Right lung (tissue), 5 donors: ENCODE data around the gene NR3C1. TPM values are rescaled to one million over a fixed set of nuclear protein-coding genes. Genes with fewer than 3 reads are reported as not detected.
"Not testable (repeated sequence)": the region's sequence is repeated elsewhere in the genome, so short reads cannot be mapped to it uniquely, and the experiment has no call there.

Experiments used
- DNase-seq, 2 donors: peaks; one replicate each; pipeline ENCODE4 v3.0.0-alpha.2; 2013
- polyA plus RNA-seq, 5 donors: library from polyadenylated mRNA; unstranded; fragments of 120-200 nt; gene quantifications; one replicate each; pipeline versions ENCODE4 v1.2.1 to v1.2.3, GENCODE V29; 2013; ENCODE audit warnings: inconsistent platforms in 1 of 5, low replicate concordance in 1 of 5; ENCODE audit not compliant: insufficient read length in 5 of 5, insufficient read depth in 1 of 5

NR3C1 gene
- polyA plus RNA-seq, 5 donors, result 47.8 to 73.9 (median 62.5) TPM

DNA sequence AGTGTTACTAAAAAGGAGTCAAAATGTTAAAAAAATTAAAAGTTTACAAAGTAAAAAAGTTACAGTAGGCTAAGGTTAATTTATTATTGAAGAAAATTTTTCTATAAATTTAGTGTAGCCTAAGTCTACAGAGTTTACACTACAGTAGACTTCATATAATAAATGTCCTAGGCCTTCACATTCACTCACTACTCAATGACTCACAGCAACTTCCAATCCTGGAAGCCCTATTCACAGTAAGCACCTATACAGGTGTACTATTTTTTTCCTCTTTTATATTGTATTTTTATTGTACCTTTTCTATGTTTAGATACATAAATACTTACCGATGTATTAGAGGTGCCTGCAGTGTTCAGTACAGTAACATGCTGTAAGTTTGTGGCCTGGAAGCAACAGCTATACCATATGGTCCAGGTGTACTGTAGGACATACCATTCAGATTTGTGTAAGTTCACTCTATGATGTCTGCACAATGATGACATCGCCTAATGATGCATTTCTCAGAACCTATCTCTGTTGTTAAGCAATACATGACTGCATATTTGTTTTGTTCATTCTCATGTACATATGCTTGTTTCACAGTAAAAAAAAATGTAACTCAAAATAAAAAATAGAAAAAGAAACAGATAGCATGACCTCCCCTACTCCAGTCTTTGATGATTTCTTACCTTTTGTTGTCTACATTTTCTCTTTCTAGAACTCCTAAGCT lies 64.7 kb downstream of the NR3C1 start:
- DNase-seq, result no peak

DNA sequence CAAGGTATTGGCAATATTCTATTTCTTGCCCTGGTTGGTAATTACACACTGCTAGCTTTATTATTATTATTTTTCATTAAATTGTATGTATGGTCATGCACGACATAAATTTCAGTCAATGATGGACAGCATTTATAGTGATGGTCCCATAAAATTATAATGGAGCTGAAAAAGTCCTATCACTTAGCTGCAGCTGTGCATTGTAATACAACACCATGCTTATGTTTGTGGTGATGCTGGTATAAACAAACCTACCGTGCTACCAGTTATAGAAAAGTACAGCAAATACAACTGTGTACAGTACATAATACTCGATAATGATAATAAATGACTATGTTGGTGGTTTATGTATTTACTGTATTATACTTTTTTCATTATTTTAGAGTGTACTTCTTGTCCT lies 65.5 kb downstream of the NR3C1 start:
- DNase-seq, result no peak

DNA sequence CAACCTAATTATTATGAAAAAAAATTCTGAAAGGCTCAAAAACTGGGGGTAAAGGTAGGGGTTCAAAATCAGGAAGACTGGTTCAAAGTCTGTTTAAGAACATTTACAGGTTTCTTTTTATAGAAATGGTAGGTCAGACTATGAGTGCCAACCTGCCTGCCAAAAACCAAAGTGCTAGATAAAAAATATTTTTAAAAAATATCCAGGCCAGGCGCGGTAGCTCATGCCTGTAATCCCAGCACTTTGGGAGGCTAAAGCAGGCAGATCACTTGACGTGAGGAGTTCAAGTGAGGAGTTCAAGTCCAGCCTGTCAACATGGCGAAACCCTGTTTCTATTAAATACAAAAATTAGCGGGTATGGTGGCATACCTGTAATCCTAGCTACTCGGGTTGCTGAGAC lies 67.0 kb downstream of the NR3C1 start:
- no peak for DNase-seq

DNA sequence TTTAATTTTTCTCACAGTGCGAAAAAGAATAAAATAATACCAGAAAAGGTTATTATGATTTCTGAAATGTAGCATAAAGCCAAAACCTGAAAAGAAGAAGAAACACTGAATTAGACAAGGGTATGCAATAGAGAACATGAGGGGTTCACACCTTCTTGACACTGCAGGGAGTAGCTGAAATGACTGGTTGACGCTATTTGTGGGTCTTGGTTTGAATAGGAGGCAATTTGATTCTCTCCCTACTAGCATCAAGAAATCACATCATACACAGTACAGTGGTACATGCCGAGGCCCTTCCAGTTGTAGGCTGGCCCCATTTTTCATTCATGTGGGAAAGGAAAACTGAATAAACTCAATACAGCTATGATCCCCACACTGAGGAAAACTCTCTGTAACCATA lies 68.6 kb downstream of the NR3C1 start:
- no peak for DNase-seq

DNA sequence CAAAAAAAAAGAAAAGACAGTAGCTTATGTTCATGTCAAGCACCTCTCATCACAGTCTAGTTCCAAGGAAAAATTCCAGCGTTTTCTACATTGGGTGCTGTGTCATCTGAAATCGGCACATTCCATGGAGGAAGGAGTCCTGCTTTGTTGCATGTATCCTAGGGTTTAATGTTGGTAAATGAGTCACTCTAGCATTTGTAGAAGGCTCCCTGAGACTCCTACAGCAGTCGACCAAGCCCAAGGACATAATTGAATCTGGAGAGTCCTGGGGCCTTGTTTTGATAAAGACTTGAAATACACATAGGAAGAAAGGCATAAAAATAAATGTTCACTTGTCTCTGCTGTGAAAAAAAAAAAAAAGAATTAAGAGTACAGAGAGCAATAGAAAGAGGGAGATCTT lies 69.1 kb downstream of the NR3C1 start:
- DNase-seq, result not testable (repeated sequence)

DNA sequence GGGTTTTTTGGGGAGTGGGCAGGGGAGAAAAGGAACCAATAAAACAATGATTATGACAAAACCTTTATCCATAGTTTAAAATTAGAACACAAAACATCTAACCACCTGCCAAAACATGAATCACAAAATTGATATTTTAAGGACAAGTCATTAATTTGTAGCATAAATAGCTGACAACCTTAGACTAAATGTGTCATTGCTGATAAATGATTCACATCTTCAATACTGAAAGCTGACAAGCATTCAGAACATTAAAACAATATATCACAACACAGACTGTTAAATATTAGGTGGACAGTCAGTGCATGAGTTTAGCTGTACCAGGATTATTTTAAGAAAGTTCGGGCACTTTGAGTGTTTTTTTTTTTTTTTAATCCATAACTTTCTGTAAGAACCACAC lies 71.5 kb downstream of the NR3C1 start:
- DNase-seq, result no peak

DNA sequence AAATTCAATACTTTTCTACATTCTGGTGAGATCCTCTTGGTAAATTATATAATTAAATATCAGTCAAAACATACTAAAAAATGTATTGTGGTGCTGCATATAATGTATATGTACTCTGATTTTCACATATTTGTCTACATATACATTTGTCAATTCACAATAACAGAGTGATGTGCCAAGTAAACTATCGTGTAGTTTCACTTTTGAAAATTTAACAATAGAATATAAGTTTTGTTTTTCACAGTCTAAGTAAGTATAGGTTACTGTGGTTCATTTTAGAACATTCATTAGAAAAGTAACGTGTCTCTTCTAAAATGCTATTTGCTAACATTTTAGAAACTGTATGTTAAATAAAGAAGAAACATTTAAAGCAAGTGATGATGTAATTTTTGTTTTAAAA lies 73.6 kb downstream of the NR3C1 start:
- no peak for DNase-seq

DNA sequence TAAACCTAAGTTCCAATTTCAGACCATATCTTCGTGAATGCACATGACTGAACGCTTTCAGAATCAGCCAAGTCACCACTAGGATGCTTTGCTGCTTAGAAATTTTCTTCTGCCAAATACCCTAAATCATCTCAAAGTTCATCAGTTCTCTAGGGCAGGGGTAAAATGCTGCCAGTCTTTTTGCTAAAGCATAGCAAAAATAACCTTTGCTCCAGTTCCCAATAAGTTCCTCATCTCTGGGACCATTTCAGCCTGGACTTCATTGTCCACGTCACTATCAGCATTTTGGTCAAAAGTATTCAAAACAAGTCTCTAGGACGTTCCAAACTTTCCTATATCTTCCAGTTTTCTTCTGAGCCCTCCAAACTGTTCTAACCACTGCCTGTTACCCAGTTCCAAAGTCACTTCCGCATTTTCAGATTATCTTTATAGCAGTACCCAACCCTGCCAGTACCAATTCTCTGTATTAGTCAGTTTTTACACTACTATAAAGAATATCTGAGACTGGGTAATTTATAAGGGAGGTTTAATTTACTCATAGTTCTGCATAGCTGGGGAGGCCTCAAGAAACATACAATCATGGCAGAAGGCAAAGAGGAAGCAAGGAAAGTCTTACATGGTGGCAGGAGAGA lies 74.8 kb downstream of the NR3C1 start:
- no peak for DNase-seq

DNA sequence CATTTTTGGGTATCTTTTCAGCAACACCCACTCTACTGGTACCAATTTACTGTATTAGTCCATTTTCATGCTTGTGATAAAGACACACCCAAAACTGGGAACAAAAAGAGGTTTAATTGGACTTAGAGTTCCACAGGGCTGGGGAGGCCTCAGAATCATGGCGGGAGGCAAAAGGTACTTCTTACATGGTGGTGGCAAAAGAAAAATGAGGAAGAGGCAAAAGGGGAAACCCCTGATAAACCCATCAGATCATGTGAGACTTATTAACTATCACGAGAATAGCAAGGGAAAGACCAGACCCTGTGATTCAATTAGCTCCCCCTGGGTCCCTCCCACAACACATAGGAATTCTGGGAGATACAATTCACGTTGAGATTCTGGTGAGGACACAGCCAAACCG lies 78.4 kb downstream of the NR3C1 start:
- not testable (repeated sequence) for DNase-seq

DNA sequence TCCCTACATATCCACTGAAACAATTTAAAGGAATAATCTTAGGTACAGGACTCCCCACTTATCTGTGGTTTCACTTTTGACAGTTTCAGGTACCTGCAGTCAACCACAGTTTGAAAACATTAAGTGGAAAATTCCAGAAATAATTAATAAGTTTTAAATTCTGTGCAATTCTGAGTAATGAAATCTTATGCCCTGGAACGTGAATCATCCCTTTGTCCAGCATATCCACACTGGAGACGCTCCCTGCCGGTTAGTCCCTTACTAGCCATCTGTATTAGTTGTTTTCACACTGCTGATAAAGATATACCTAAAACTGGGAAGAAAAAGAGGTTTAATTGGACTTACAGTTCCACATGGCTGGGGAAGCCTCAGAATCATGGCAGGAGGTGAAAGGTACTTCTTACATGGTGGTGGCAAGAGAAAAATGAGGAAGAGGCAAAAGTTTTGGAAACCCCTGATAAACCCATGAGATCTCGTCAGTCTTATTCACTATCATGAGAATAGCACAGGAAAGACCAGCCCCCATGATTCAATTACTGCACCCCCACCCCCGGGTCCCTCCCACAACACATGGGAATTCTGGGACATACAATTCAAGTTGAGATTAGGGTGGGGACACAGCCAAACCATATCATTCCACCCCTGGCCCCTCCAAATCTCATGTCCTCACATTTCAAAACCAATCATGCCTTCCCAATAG lies 80.4 kb downstream of the NR3C1 start:
- DNase-seq, result not testable (repeated sequence)

DNA sequence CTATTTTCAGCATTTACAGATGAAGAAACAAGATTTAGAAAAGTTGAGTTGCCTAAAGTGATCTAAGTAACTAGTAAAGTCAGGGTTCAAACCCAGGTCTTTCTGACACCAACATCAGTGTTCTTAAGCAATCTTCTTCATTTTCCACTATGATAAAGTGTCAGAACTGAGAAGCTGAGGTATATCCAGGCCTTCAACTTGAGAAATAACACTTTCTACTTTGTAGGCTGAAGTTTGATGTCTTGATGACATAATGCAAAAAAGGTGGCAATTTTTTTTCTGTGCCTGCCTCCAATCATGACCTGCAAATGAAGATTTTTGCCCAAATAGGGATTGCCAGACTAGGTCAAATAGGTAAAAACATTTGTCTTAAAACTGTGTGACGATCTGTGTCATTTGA lies 81.3 kb downstream of the NR3C1 start:
- DNase-seq, result no peak

DNA sequence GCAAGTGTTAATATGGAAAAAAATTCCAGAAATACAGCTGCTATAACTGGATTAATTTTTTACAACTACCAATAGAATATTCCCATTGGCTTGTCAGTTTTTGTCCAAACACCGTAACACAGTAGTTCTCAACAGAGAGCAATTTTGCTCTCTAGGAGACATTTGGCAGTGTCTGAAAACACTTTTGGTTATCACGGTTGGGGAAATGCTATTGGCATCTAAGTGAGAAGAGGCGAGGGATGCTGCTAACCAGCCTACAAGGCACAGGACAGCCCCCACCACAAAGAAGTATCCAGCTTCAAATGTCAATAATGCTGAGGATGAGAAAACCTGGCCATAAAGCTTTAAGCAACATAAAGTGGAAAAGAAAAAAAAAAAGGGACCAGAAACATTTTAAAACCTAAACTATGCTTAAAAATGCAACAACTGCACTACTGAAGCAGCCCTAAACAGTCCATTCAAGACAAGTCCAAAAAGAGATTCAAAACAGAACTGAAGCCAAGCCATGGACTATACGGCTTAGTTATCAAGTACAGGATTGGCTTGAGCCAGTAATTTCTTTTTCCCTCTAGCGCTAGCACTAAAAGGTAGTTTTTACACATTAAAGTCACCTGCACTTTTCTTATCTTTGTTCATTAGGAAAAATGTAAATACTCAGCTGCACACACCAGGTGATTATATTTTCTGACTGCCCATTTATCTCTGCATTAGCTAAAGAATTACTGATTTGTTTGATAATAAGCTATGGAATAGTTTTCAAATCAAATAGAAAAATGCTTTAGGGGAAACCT lies 83.9 kb downstream of the NR3C1 start:
- no peak for DNase-seq

DNA sequence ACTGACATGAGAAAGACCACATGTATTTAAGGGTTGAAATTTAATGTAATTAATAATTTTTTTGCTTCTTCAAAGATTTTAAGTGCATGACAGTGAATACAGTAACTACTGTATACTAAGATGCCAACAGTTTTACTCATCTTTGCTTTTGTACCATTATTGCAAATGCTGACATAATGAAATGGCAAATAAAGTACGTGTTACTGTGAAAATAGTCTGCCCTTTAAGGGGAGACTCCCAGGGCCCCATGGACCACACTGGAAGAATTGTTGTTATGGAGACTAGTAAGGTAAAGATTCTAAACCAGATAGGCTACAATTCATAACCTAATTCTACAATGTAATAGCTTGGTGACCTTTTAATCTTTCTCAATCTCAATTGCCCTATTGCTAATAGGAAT lies 84.7 kb downstream of the NR3C1 start:
- no peak for DNase-seq

DNA sequence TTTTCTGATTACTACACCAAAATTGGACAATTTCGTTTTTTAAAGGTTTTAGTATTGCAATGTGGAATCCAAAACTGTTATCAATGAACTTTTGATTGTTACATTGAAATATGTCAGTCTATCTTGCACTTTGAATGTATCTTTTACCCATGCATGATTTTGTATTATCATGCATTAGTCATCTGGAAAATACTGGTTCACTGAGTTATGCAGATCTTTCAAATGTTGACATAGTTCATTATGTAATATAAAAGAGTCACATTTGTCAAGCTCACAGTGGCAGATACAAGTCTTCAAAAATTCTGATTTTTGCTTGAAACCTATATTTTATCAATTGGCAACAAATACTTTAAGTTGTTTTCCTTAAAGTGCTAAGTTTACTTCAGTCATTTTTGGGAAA lies 85.2 kb downstream of the NR3C1 start:
- no peak for DNase-seq

DNA sequence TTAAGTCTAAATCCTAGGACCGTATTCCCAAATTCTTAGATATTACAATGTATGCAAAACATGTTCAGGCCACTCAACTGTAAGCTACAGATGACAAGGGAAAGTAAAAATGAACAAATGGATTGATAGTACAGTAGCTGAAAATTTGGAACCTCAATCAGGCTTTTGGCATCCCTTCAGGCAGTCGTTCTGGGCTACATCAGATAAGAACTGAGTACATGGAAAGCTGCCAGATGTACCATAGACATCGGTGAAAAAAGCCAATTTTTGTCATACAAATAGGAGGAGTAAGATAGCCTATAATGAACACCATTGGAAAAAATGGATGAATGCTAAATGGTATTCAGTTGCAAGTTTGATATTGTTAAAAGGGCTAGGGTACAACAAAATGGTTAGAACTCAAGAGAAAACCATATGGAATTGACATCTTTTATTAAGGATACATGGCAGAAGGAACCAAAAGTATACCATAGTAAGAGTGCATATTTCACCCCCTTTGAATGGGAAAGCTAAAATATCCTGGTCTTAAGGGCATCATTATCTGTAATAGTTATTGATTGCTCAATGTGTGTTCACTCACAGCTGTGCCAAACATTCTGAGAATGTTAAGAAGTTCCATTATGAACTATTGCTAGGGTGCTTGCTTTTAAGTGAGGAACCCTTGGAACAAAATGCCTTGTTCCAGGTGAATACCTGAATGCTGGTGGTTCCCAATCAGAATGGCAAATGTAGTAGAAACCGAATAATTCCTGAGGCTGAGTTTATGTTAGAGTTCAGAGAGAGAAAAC lies 86.4 kb downstream of the NR3C1 start:
- DNase-seq, result no peak

DNA sequence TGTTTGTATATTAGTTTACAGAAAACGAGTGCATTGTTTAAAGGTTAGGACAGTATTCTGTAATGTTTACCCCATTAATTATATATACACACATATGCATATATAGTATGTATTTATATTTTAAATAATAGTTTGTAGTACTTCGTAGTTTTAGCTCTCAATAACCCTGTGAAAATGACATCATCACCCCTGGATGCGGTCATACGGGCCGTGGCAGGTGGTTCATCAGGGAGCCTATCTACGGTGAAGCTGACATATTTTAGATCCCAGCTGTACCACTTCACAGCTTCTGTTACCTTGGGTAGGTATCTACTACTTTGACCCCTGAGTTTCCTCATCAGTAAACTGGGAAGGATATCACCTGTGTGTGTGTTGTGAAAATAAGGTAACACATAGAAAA lies 87.1 kb downstream of the NR3C1 start:
- DNase-seq, result no peak

DNA sequence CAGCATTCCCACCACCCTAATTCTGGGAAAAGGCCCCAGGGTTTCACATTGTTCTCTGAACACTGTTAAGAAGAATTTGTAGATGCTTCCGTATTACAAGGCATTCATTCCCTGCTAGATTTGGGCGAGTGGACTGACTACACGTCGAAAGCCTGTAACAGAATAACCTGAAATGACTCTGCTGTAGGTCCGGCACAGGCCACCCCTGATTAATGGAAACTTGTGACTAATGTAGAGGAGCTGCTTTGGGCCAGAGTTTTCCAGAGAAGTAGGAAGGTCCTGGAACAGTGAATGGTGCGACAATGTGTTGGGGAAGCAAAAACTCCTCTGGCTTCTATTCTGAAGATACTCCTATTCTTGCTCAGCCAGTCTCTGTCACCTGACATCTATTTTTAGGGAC lies 87.6 kb downstream of the NR3C1 start:
- DNase-seq, result no peak

DNA sequence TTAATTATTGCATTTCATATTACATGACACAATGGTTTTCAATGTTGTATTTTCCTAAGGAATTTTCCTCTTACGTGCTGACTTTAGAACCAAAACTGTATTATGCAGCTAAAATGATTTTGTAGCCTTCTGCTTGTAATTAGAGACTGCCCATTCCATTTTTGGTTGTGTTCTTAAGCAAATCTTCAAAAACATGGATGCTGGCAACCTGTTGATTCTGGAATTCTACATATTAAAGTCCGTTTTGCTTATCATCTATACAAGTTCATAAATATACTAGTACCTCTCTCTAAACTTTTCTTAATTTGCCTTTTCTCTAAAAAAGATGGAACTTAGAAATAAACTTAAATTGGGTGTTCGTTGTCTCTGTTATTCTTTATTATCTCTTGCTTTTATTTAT lies 88.3 kb downstream of the NR3C1 start:
- DNase-seq, result no peak

DNA sequence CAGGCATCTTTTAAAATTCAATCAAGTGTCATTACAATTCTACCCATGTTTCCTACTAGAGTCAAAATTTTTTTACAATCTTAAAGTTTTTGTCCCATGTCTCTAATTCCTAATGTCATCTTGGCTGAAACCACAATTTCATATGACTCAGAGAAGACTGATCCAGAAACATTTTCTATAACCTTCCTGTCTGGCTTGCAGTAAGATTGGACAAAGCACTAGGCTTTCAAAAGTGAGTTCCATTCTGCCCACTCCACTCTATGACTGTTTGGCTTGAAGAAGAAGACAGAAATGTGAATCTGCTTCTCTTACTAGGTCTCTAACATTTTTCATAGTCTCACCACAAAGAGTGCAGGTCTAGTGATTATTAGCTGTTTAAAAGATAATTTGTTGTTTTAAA lies 88.8 kb downstream of the NR3C1 start:
- no peak for DNase-seq

DNA sequence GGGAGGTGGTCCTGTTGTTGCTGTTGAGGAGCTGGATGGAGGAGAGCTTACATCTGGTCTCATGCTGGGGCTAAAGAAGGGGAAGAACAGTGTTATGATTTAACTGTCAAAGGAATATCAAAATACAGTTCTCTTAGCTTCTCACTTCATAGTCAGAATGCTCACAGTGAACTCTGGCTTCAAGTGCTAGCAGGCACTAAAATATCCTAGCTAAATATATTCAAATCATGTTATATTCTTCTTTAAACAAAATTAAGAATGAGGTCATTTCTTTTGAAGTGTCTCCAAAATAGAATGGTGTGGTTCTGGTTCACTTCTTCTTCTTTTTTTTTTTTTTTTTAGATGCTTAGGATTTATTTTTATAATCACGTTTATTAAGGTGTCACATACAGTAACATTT lies 89.4 kb downstream of the NR3C1 start:
- DNase-seq, result no peak

DNA sequence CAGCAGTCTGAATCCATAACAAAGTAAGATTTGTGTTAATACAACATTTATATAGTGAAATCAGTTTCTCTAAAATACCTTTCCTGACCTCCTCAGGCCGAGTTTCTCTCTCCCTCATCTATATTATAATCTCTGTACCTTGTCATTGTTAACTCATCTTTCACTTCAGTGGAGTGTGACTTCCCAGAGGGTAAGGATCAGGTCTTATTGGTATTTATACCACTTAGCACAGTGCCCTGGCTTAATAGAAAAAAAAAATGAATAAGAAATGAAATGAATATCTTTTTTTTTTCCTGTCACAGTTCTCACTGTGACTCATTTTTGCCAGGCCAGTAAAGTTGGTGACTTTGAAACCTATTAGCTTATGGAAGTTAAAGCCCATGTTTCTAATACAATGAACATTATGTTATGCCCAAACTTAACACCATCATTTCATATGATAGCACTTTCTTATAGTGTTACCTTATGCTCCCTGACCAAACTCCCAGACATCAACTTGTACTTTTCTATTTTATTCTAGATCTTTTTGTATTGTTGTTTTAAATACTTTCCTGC lies 90.1 kb downstream of the NR3C1 start:
- no peak for DNase-seq
